ENCODE data around the gene CDH4.
"Not testable (repeated sequence)": the region's sequence is repeated elsewhere in the genome, so short reads cannot be mapped to it uniquely, and the experiment has no call there.

CDH4 gene

DNA sequence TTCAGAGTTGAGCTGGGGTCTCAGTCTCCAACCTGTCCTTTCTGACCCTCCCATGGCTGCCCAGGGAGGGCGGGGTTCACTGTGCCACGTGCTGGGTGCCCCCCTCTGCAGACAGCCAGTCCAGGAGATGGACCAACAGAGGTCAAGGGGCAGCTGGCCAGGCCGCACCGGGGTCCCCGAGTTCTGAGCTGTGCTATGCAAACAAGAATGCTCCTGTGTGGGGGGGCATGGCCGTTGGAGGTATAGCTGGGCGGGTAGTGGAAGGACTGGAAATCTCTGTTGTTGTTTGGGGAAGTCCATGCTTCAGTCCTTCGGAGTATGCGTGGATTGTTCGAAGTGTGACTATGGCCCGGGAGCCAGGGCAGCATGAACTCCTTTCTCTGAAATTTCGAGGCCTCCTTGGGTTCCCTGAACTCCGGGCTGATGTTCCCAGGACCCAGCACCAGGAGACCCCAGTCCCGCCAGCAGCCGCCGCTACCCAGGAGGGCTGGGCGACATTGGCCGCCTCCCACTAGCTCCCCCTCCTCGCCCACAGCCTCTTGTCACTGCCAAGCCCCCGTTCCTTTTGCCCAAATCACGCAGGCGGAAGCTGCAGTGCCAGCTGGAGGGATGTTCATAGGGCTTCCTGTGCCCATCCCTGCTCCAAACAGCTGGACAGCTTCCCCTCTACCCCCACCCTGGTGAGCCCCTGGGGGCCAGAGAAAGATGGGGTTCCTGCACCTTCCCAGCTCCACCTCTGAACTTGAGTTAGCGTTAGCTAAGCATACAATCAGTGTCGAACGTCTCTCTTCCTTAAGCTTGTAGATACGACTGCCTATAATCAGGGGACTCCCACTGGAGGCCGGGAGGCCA is 687.0 kb downstream of the CDH4 start:
- in situ Hi-C loops (cut with MboI; ENCODE audit: low sequenced_read_pairs): no loop called here

- in situ Hi-C loops (cut with MboI; ENCODE audit: low sequenced_read_pairs): no loop called here
Observed at GRCh38 chr20:61939691-61940360, 687.8 kb downstream of the CDH4 start.

- in situ Hi-C loops (cut with MboI; ENCODE audit: low sequenced_read_pairs): no loop called here
Observed at GRCh38 chr20:61940491-61940890, 688.4 kb downstream of the CDH4 start.

DNA sequence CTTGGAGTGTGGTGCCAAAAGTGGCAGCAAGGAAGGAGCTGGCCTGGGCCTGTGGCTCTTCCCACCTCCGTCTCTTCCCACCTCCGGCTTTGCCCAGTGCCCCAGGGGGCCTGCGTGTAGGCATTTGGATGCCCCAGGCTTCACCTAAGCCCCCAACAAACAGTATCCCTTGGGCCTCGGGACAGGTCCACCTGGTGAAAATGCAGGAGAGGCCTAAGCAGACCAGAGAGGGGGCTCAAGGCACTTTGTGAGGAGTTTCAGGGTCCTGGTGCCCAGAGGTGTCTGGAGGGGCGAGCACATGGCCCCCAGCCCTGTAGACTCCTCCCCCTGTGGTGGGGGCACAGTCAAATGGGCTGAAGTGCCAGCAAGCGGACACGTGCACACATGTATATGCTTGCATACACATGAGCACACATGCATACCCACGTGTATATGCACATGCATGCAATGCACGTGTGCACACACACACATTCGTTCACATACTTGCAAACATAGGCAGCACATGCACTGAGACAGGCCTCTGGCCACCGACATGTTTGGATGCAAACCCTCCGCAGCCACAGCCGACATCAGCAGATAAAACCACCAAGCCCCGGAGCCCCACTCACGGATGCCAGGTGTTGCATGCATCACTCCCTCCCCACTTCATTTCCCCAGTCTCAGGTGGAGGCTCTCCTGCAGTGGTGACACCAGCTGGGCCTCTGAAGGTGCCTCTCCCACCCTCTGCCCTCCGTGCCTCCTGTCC is 689.1 kb downstream of the CDH4 start:
- in situ Hi-C loops (cut with MboI; ENCODE audit: low sequenced_read_pairs): no loop called here

GRCh38 chr20:61941721-61942405 is 689.8 kb downstream of the CDH4 start:
- in situ Hi-C loops (cut with MboI; ENCODE audit: low sequenced_read_pairs): no loop called here

GRCh38 chr20:61942526-61942925 is 690.5 kb downstream of the CDH4 start:
- in situ Hi-C loops (cut with MboI; ENCODE audit: low sequenced_read_pairs): no loop called here

- in situ Hi-C loops (cut with MboI; ENCODE audit: low sequenced_read_pairs): not testable (repeated sequence)
Observed at GRCh38 chr20:61944967-61945366, 692.9 kb downstream of the CDH4 start.

DNA sequence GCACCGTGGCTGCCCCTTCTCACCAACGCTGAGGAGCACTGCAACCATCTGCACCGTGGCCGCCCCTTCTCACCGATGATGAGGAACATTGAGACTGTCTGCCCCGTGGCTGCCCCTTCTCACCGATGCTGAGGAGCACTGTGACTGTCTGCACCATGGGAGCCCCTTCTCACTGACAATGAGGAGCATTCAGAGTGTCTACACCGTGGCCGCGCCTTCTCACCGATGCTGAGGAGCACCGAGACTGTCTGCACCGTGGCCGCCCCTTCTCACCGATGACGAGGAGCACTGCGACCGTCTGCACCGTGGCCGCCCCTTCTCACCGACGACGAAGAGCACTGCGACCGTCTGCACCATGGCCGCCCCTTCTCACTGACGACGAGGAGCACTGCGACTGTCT is 693.4 kb downstream of the CDH4 start:
- in situ Hi-C loops (cut with MboI; ENCODE audit: low sequenced_read_pairs): not testable (repeated sequence)

- in situ Hi-C loops (cut with MboI; ENCODE audit: low sequenced_read_pairs): not testable (repeated sequence)
Observed at GRCh38 chr20:61948056-61948455, 696.0 kb downstream of the CDH4 start.

DNA sequence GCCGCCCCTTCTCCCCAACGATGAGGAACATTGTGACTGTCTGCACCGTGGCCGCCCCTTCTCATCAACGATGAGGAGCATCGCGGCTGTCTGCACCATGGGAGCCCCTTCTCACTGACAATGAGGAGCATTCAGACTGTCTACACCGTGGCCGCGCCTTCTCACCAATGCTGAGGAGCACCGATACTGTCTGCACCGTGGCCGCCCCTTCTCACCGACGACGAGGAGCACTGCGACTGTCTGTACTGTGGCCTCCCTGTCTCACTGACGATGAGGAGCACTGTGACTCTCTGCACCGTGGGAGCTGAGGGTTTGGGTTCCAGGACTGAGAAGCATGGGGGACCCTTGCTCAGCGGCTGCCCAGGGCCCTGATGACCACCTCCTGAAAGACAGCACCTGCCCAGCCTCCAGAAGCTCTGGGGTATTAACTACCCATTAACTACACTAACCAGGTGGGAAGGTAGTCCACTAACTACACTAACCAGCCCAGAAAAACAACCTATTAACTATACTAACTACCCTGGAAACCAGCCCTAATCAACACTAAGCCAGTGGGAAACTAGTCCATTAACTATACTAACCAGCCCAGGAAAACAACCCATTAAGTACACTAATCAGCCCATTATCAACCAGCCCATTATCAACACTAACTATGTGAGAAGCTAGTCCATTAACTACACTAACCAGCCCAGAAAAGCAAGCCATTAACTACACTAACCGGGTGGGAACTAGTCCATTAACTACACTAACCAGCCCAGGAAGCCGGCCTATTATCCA is 696.7 kb downstream of the CDH4 start:
- in situ Hi-C loops (cut with MboI; ENCODE audit: low sequenced_read_pairs): no loop called here

DNA sequence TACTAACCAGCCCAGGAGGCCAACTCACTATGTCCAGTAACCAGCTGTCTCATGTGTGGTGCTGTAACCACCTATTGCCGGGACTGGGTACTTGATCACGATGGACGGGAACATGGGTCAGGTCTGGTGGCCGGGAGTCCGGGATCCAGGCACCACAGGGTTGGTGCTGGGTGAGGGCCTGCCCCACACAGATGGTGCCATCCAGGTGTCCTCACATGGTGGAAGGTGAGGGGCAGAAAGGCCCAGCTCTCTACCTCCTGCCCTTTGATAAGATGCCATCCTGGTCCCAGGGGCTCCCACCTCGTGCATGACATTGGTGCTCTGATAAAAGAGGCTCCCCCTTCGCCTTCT is 697.3 kb downstream of the CDH4 start:
- in situ Hi-C loops (cut with MboI; ENCODE audit: low sequenced_read_pairs): no loop called here

- in situ Hi-C loops (cut with MboI; ENCODE audit: low sequenced_read_pairs): no loop called here
Observed at GRCh38 chr20:61949714-61950640, 697.9 kb downstream of the CDH4 start.

GRCh38 chr20:61950641-61951071 is 698.6 kb downstream of the CDH4 start:
- in situ Hi-C loops (cut with MboI; ENCODE audit: low sequenced_read_pairs): no loop called here

GRCh38 chr20:61951695-61952533 is 699.9 kb downstream of the CDH4 start:
- in situ Hi-C loops (cut with MboI; ENCODE audit: low sequenced_read_pairs): no loop called here

- in situ Hi-C loops (cut with MboI; ENCODE audit: low sequenced_read_pairs): no loop called here
Observed at GRCh38 chr20:61953037-61954021, 701.3 kb downstream of the CDH4 start.

GRCh38 chr20:61954276-61955021 is 702.4 kb downstream of the CDH4 start:
- in situ Hi-C loops (cut with MboI; ENCODE audit: low sequenced_read_pairs): no loop called here

Data from hTERT RPE-1 (cell line).